SK-N-MC (cell line): ENCODE results near the gene SKP2.

ENCODE experiments used
- EZH2 ChIP-seq: fragments of 200-600 bp; sonication (generic); IDR thresholded peaks from one replicate; pipeline ENCODE4 v1.6.1; 2017; ENCODE audit warnings: antibody characterized with exemption
- POLR2AphosphoS5 ChIP-seq: IDR thresholded peaks from 2 replicates; pipeline ENCODE4 v1.6.1; 2012; ENCODE audit warnings: mild to moderate bottlenecking, low read depth, low read length, borderline replicate concordance

DNA sequence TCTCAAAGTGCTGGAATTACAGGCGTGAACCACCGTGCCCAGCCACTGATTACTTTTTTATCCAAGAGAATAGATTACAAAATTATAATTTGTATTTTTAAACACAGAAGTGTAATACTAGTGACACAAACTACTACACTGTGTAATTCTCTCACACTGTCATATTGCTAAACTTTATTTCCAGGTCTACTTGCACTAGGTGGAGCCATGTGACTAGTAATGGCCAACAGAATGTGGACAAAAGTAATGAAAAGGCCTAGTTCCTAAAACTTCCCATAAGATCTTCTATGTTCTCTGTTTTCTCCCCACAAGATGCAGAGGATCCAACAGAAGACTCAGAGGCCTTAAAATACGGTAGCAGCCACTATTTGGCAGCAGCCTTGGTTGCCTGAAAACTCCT, 62.5 kb downstream of the SKP2 start:
- TF ChIP-seq EZH2 (no peak), POLR2AphosphoS5 (no peak)
